ENCODE results near the gene HMCN1. TPM values are rescaled to one million over a fixed set of nuclear protein-coding genes. Genes with fewer than 3 reads are reported as not detected.
A peak's percentile ranks its signal among the peaks of the same experiment; 100 is the strongest.

Gene HMCN1
- polyA plus RNA-seq, 1 of the 3 experiments (the other 2 are of a cell fraction): 59.5 TPM

GRCh38 chr1:186212568-186213224, 478.5 kb downstream of the HMCN1 start (continued):
- TF ChIP-seq IRF3 (IDR thresholded peaks at IDR 0.05; ENCODE audit: low read depth, low read length) (no peak), RXRA (IDR thresholded peaks at IDR 0.05; ENCODE audit: borderline replicate concordance, low read depth) (no peak), CHD2 (IDR thresholded peaks at IDR 0.05; ENCODE audit: low read length, partially characterized antibody) (peak; percentile 18), FOXM1 (IDR thresholded peaks at IDR 0.05; ENCODE audit: low read depth) (no peak), TCF12 (IDR thresholded peaks at IDR 0.05) (peak; percentile 66), ZBTB33 (IDR thresholded peaks at IDR 0.05; ENCODE audit: borderline replicate concordance, low read depth) (no peak), RFX5 (IDR thresholded peaks at IDR 0.05; ENCODE audit: low read length) (no peak), GABPA (IDR thresholded peaks at IDR 0.05; ENCODE audit: low read depth) (no peak), NRF1 (IDR thresholded peaks at IDR 0.05; ENCODE audit: low read depth, low read length) (0 out of 2 replicates have a peak, but pooled peaks have one; percentile 2)

GRCh38 chr1:186213225-186213607, 479.0 kb downstream of the HMCN1 start:
- no peak overlapping the region for H3K9ac ChIP-seq
- 63% methylated on average over 2 of the region's 2 CpGs for WGBS (ENCODE audit: low lambda C conversion rate)
- no peaks in the 10 kb centered on the region for H3K27me3 ChIP-seq (ENCODE audit: insufficient read depth)
- H3F3A ChIP-seq (replicated peaks; ENCODE audit: insufficient read depth): peaks cover 4% of the 10 kb centered on the region
- no peak overlapping the region for H2AFZ ChIP-seq (ENCODE audit: low read depth)
- H3K27ac ChIP-seq (ENCODE audit: low read depth in 2 of 2, low read length in 1 of 2): no peak overlapping the region
- H3K36me3 ChIP-seq (replicated peaks in 1 of 2; ENCODE audit: control insufficient read depth in 1 of 2, insufficient read depth in 2 of 2, low read length in 1 of 2): no peaks in the 10 kb centered on the region
- no peak for TF ChIP-seq MXI1 (IDR thresholded peaks at IDR 0.05; ENCODE audit: low read depth, low read length)
- peak; percentile 27; the same call in 1 of the 2 replicates for TF ChIP-seq NFIC (IDR thresholded peaks at IDR 0.05; ENCODE audit: borderline replicate concordance)
- TF ChIP-seq FOSL2 (IDR thresholded peaks at IDR 0.05; ENCODE audit: borderline replicate concordance, low read depth): no peak
- TF ChIP-seq GATA2 (CRISPR knock-in tag; IDR thresholded peaks at IDR 0.05): no peak
- no peaks in the 10 kb centered on the region for H3K9me3 ChIP-seq
- H4K20me1 ChIP-seq (ENCODE audit: insufficient read depth): no peaks in the 10 kb centered on the region
- H3K4me3 ChIP-seq (ENCODE audit: low read depth in 2 of 2, low read length in 1 of 2): no peak overlapping the region
- H3K4me2 ChIP-seq: no peak overlapping the region
- DNase-seq: peak; percentile 7
- H3K4me1 ChIP-seq (ENCODE audit: control insufficient read depth in 1 of 2, insufficient read depth in 2 of 2, low read depth in 1 of 2, low read length in 1 of 2): peaks cover 0 to 4% of the 10 kb centered on the region in 2 experiments; a peak in 2 of 4 replicates
- no peaks in the 10 kb centered on the region for H3K79me2 ChIP-seq (ENCODE audit: insufficient read depth)
- ChIA-PET CTCF (interaction anchor here (1.0 to 1.2 kb wide), 2 partner anchors 400 to 492 kb away, joined by 3 to 5 read pairs; no protein-coding TSS in a partner anchor), POLR2A (no interaction called here)
- H3K9me2 ChIP-seq: no peaks in the 10 kb centered on the region
